NK-92 treated with Interleukin-12 subunit alpha and Interleukin-12 subunit beta, amount 100 ng/mL, for 24 hours (cell line): ENCODE data around the gene IGF1R.
"Not testable (repeated sequence)": the region's sequence is repeated elsewhere in the genome, so short reads cannot be mapped to it uniquely, and the experiment has no call there.

Experiments
- DNase-seq: peaks from one replicate; lab custom pipeline; 2025; lab: John Stamatoyannopoulos, UW

Gene IGF1R

GRCh38 chr15:98997312-98997711, 349.0 kb downstream of the IGF1R start:
- DNase-seq, result no peak

- no peak for DNase-seq
Observed at GRCh38 chr15:98997755-98998154, 349.4 kb downstream of the IGF1R start.

- DNase-seq, result no peak
Observed at GRCh38 chr15:98998279-98998678, 349.9 kb downstream of the IGF1R start.

GRCh38 chr15:98999233-98999632, 350.9 kb downstream of the IGF1R start:
- DNase-seq, result no peak

GRCh38 chr15:99002226-99002625, 353.9 kb downstream of the IGF1R start:
- no peak for DNase-seq

GRCh38 chr15:99003317-99003716, 355.0 kb downstream of the IGF1R start:
- not testable (repeated sequence) for DNase-seq

GRCh38 chr15:99004998-99005974, 356.9 kb downstream of the IGF1R start:
- DNase-seq, result not testable (repeated sequence)

- DNase-seq, result no peak
Observed at GRCh38 chr15:99006146-99006545, 357.8 kb downstream of the IGF1R start.

- DNase-seq, result no peak
Observed at GRCh38 chr15:99006904-99007495, 358.7 kb downstream of the IGF1R start.

GRCh38 chr15:99009741-99010330, 361.5 kb downstream of the IGF1R start:
- no peak for DNase-seq

- DNase-seq, result no peak
Observed at GRCh38 chr15:99010768-99011167, 362.4 kb downstream of the IGF1R start.
